Trophoblast cell (in vitro differentiated cells and primary cell): ENCODE measurements around the gene LDHD. TPM values are rescaled to one million over a fixed set of nuclear protein-coding genes. Genes with fewer than 3 reads are reported as not detected.

Experiments
- DNase-seq, 2 donors: peaks; one replicate each; pipeline ENCODE4 v3.0.0-alpha.2; 2016
- H2AFZ ChIP-seq: 2 replicates; pipeline ENCODE4 v1.6.1; 2013; ENCODE audit warnings: low read length, moderate library complexity, mild to moderate bottlenecking; ENCODE audit not compliant: insufficient read depth, poor library complexity
- H2AK5ac ChIP-seq: 2 replicates; pipeline ENCODE4 v1.6.1; 2013; ENCODE audit warnings: mild to moderate bottlenecking, low read length
- H2BK120ac ChIP-seq: 2 replicates; pipeline ENCODE4 v1.6.1; 2013; ENCODE audit warnings: low read length, mild to moderate bottlenecking, moderate library complexity; ENCODE audit not compliant: insufficient read depth, poor library complexity
- H2BK12ac ChIP-seq: 2 replicates; pipeline ENCODE4 v1.6.1; 2013; ENCODE audit warnings: mild to moderate bottlenecking, low read length, moderate library complexity
- H2BK5ac ChIP-seq: 2 replicates; pipeline ENCODE4 v1.6.1; 2013; ENCODE audit warnings: low read length, low read depth, moderate library complexity, mild to moderate bottlenecking; ENCODE audit not compliant: poor library complexity
- H3K14ac ChIP-seq: 2 replicates; pipeline ENCODE4 v1.6.1; 2013; ENCODE audit warnings: mild to moderate bottlenecking, low read length
- H3K18ac ChIP-seq: 2 replicates; pipeline ENCODE4 v1.6.1; 2013; ENCODE audit warnings: mild to moderate bottlenecking, low read length
- H3K23ac ChIP-seq: 2 replicates; pipeline ENCODE4 v1.6.1; 2013; ENCODE audit warnings: low read length
- H3K27ac ChIP-seq: 2 replicates; pipeline ENCODE4 v1.5.1; 2013; ENCODE audit warnings: low read depth, mild to moderate bottlenecking, inconsistent platforms, low read length, moderate library complexity
- H3K27me3 ChIP-seq: 2 replicates; pipeline ENCODE4 v1.6.1; 2013; ENCODE audit warnings: inconsistent platforms, mild to moderate bottlenecking, low read length, moderate library complexity; ENCODE audit not compliant: insufficient read depth
- H3K36me3 ChIP-seq, 2 experiments: 1 replicate in 1 of 2; 2 replicates in 1 of 2; pipeline ENCODE4 v1.6.1; 2013; ENCODE audit warnings: low read length in 2 of 2, mild to moderate bottlenecking in 2 of 2, moderate library complexity in 1 of 2; ENCODE audit not compliant: insufficient read depth in 2 of 2, control insufficient read depth in 1 of 2
- H3K4ac ChIP-seq: 2 replicates; pipeline ENCODE4 v1.6.1; 2013; ENCODE audit warnings: low read depth, mild to moderate bottlenecking, low read length, moderate library complexity
- H3K4me1 ChIP-seq, 2 experiments: 1 replicate in 1 of 2; 2 replicates in 1 of 2; pipeline ENCODE4 v1.6.1; 2013; ENCODE audit warnings: low read length in 2 of 2, mild to moderate bottlenecking in 2 of 2, moderate library complexity in 1 of 2; ENCODE audit not compliant: insufficient read depth in 2 of 2, control insufficient read depth in 1 of 2
- H3K4me2 ChIP-seq: 2 replicates; pipeline ENCODE4 v1.6.1; 2013; ENCODE audit warnings: inconsistent platforms, mild to moderate bottlenecking, low read length, moderate library complexity
- H3K4me3 ChIP-seq: 2 replicates; pipeline ENCODE4 v1.5.1; 2013; ENCODE audit warnings: mild to moderate bottlenecking, low read depth, low read length, inconsistent platforms
- H3K79me1 ChIP-seq: one replicate; pipeline ENCODE4 v1.6.1; 2013; ENCODE audit warnings: low read length
- H3K79me2 ChIP-seq: 2 replicates; pipeline ENCODE4 v1.6.1; 2013; ENCODE audit warnings: low read length, mild to moderate bottlenecking; ENCODE audit not compliant: control insufficient read depth, insufficient read depth, poor library complexity
- H3K9ac ChIP-seq: 2 replicates; pipeline ENCODE4 v1.6.1; 2013; ENCODE audit warnings: mild to moderate bottlenecking, low read length
- H3K9me3 ChIP-seq: 2 replicates; pipeline ENCODE4 v1.6.1; 2013; ENCODE audit warnings: low read depth, mild to moderate bottlenecking, control low read depth, inconsistent platforms, low read length; ENCODE audit not compliant: insufficient read depth
- H4K12ac ChIP-seq: 2 replicates; pipeline ENCODE4 v1.6.1; 2013; ENCODE audit warnings: low read depth, mild to moderate bottlenecking, low read length, moderate library complexity
- H4K8ac ChIP-seq: 2 replicates; pipeline ENCODE4 v1.6.1; 2013; ENCODE audit warnings: low read depth, mild to moderate bottlenecking, low read length, moderate library complexity
- H4K91ac ChIP-seq: one replicate; pipeline ENCODE4 v1.6.1; 2013; ENCODE audit warnings: low read depth, mild to moderate bottlenecking, low read length, moderate library complexity
- WGBS: extraction: QIAGEN DNeasy Blood & Tissue Kit; methylation state at CpG from one replicate; pipeline ENCODE4 v1.1.7; 2013; ENCODE audit warnings: missing lambda C conversion rate; ENCODE audit not compliant: insufficient read length, insufficient coverage; ENCODE audit errors: extremely low coverage; 5-methylcytosine and 5-hydroxymethylcytosine counted together
- polyA plus RNA-seq: library from polyadenylated mRNA; stranded (reverse); fragments of 200-250 nt; gene quantifications from 2 replicates; pipeline ENCODE4 v1.2.3, GENCODE V29; 2013

Gene LDHD
- polyA plus RNA-seq: 0.08 and 0.15 TPM in 2 replicates

GRCh38 chr16:75116081-75116910, at the start of gene LDHD:
LDHD (minus strand) TSS chr16:75116780; CDS start chr16:75116720, 60 bp downstream.
- no peak within 1 kb of the TSS for H3K4me2 ChIP-seq
- H3K27me3 ChIP-seq: no peaks in the 10 kb centered on the region
- no peak within 1 kb of the TSS for H3K23ac ChIP-seq
- H3K27ac ChIP-seq: no peak within 1 kb of the TSS
- H4K8ac ChIP-seq: no peak within 1 kb of the TSS
- no CpG with 5 or more reads among the region's 15 CpGs for WGBS
- no peak within 1 kb of the TSS for H2BK5ac ChIP-seq
- H2AK5ac ChIP-seq: no peak within 1 kb of the TSS
- no peak within 1 kb of the TSS for H3K4me3 ChIP-seq
- H2BK12ac ChIP-seq: no peak within 1 kb of the TSS
- peaks cover 5% of the 10 kb centered on the region for H3K9me3 ChIP-seq
- H4K12ac ChIP-seq: no peak within 1 kb of the TSS
- DNase-seq: peak in 1 of 2 donors; percentile 75
- H3K4me1 ChIP-seq: peaks cover 0 to 7% of the 10 kb centered on the region in 2 experiments
- no peak within 1 kb of the TSS for H3K14ac ChIP-seq
- no peaks in the 10 kb centered on the region for H3K79me1 ChIP-seq
- no peaks in the 10 kb centered on the region for H3K36me3 ChIP-seq
- H2BK120ac ChIP-seq: no peak within 1 kb of the TSS
- no peak within 1 kb of the TSS for H3K4ac ChIP-seq
- no peaks in the 10 kb centered on the region for H3K79me2 ChIP-seq
- no peak within 1 kb of the TSS for H3K18ac ChIP-seq
- no peak within 1 kb of the TSS for H3K9ac ChIP-seq
- no peak within 1 kb of the TSS for H2AFZ ChIP-seq
- H4K91ac ChIP-seq: no peak within 1 kb of the TSS

DNA sequence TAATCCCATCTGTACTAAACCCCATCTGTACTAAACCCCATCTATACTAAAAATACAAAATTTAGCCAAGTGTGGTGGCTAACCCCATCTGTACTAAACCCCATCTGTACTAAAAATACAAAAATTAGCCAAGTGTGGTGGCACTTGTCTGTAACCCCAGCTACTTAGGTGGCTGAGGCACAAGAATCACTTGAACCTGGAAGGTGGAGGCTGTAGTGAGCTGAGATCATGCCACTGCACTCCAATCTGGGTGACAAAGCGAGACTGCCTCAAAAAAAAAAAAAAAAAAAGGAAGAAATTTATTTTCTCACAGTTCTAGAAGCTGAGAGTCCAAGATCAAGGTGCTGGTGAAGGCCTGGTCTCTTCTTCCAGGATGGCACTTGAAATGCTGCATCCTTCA, 43.8 kb upstream of the LDHD start:
- H2AK5ac ChIP-seq: no peak overlapping the region
- H2BK12ac ChIP-seq: no peak overlapping the region
- H2AFZ ChIP-seq: no peak overlapping the region
- no peak for DNase-seq
- H3K18ac ChIP-seq: no peak overlapping the region
- H3K4me1 ChIP-seq: no peaks in the 10 kb centered on the region
- no peak overlapping the region for H4K8ac ChIP-seq
- no peak overlapping the region for H2BK120ac ChIP-seq
- H3K4me2 ChIP-seq: no peak overlapping the region
- H3K79me1 ChIP-seq: no peaks in the 10 kb centered on the region
- peaks cover 7% of the 10 kb centered on the region for H3K9me3 ChIP-seq
- no peak overlapping the region for H4K12ac ChIP-seq
- H3K23ac ChIP-seq: no peak overlapping the region
- no CpG with 5 or more reads among the region's 1 CpG for WGBS
- peaks cover 3 to 5% of the 10 kb centered on the region in 2 experiments for H3K36me3 ChIP-seq
- no peak overlapping the region for H3K4ac ChIP-seq
- no peaks in the 10 kb centered on the region for H3K27me3 ChIP-seq
- H2BK5ac ChIP-seq: no peak overlapping the region
- H3K9ac ChIP-seq: no peak overlapping the region
- no peaks in the 10 kb centered on the region for H3K79me2 ChIP-seq
- no peak overlapping the region for H3K14ac ChIP-seq
- no peak overlapping the region for H3K4me3 ChIP-seq
- H3K27ac ChIP-seq: no peak overlapping the region
- H4K91ac ChIP-seq: no peak overlapping the region

DNA sequence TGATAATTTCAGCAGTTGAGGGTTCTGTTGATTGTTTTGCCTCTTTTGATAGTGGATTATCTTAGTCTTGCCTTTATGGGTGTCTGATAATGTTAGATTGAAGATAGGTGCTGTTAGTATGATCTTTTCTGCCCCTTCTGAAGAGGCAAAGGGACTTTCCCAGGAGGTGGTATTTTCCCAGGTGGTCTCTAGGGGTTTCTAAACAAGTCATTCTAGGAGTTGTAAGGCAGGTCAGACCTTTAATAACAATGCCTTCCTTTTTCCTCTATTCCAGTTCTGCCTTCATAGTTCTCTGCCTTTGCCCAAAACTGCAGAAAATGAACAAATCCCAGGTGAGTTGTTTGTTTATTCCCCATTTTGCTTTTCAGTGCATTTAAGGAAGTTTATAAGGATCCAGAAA, 36.1 kb upstream of the LDHD start:
- no peak overlapping the region for H2BK12ac ChIP-seq
- H4K12ac ChIP-seq: no peak overlapping the region
- no peak overlapping the region for H3K23ac ChIP-seq
- H3K27me3 ChIP-seq: no peaks in the 10 kb centered on the region
- H3K4me2 ChIP-seq: no peak overlapping the region
- H3K4me3 ChIP-seq: no peak overlapping the region
- H2AFZ ChIP-seq: no peak overlapping the region
- peaks cover 5% of the 10 kb centered on the region for H3K79me2 ChIP-seq
- no peak overlapping the region for H3K14ac ChIP-seq
- no peak for DNase-seq
- H4K91ac ChIP-seq: no peak overlapping the region
- no peaks in the 10 kb centered on the region for H3K4me1 ChIP-seq
- H3K9ac ChIP-seq: no peak overlapping the region
- H3K9me3 ChIP-seq: peaks cover 2% of the 10 kb centered on the region
- H3K36me3 ChIP-seq: peaks cover 11 to 17% of the 10 kb centered on the region in 2 experiments
- H4K8ac ChIP-seq: no peak overlapping the region
- no peak overlapping the region for H2BK5ac ChIP-seq
- no peak overlapping the region for H3K18ac ChIP-seq
- H2AK5ac ChIP-seq: no peak overlapping the region
- no peak overlapping the region for H3K4ac ChIP-seq
- H3K27ac ChIP-seq: no peak overlapping the region
- peaks cover 4% of the 10 kb centered on the region for H3K79me1 ChIP-seq
- no peak overlapping the region for H2BK120ac ChIP-seq

- peaks cover 2% of the 10 kb centered on the region for H3K9me3 ChIP-seq
- no peak overlapping the region for H3K23ac ChIP-seq
- H3K79me1 ChIP-seq: peaks cover 4% of the 10 kb centered on the region
- DNase-seq: no peak
- H4K8ac ChIP-seq: no peak overlapping the region
- no peak overlapping the region for H3K4me2 ChIP-seq
- no peak overlapping the region for H3K18ac ChIP-seq
- peaks cover 5% of the 10 kb centered on the region for H3K79me2 ChIP-seq
- no peak overlapping the region for H4K91ac ChIP-seq
- no peaks in the 10 kb centered on the region for H3K27me3 ChIP-seq
- H2AK5ac ChIP-seq: no peak overlapping the region
- no peak overlapping the region for H4K12ac ChIP-seq
- H3K4ac ChIP-seq: no peak overlapping the region
- no CpG with 5 or more reads among the region's 2 CpGs for WGBS
- H3K14ac ChIP-seq: no peak overlapping the region
- H3K36me3 ChIP-seq: peaks cover 11 to 16% of the 10 kb centered on the region in 2 experiments
- H3K4me3 ChIP-seq: no peak overlapping the region
- no peak overlapping the region for H3K9ac ChIP-seq
- no peak overlapping the region for H2AFZ ChIP-seq
- no peak overlapping the region for H2BK12ac ChIP-seq
- H3K4me1 ChIP-seq: no peaks in the 10 kb centered on the region
- no peak overlapping the region for H2BK120ac ChIP-seq
- no peak overlapping the region for H2BK5ac ChIP-seq
- no peak overlapping the region for H3K27ac ChIP-seq
Observed at GRCh38 chr16:75151798-75152197, 35.2 kb upstream of the LDHD start.
